ENCODE results near the gene SLC22A3. TPM values are rescaled to one million over a fixed set of nuclear protein-coding genes. Genes with fewer than 3 reads are reported as not detected.

The SLC22A3 gene
- total and polyA plus RNA-seq, 2 of the 13 experiments (the other 11 are each of a cell fraction or from before 2014, with no cell fraction given): 12.0 to 31.5 TPM

DNA sequence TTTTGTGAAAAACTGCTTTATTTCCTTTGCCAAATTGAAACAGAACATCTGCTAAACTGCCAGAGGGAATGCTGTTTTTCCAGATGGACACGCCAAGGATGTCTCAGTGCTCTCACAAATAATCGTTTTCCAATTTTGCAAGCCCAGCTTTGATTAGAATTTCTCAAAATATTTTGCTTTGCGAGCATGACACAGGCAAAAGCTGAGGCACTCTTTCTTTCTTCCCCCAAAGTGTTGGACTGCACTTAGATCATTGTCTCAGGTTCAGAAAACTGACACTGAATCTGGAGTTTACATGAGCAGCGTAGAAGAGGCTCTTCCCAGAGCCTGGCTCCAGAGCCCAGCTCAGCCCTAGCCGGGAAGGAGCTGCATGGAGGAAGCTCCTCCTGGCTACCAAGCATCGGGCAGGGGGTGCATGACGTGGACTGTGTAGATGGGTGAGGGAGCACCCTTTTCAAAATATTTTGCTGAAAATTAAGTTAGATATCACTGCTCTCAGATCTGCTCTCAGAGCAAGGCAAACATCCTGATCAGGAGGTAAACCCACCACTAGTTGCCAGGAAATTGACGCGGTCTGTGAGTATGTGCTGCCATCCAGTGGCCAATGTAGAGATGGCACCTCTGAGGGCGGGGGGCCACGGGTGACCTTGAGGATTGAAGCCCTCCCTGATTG is 107.5 kb downstream of the SLC22A3 start (continued):
- 0 out of 2 replicates have a peak, but pooled peaks have one; percentile 38 for TF ChIP-seq PAWR (CRISPR knock-in tag; IDR thresholded peaks at IDR 0.05; ENCODE audit: borderline replicate concordance)
- TF ChIP-seq, protein P1, sequence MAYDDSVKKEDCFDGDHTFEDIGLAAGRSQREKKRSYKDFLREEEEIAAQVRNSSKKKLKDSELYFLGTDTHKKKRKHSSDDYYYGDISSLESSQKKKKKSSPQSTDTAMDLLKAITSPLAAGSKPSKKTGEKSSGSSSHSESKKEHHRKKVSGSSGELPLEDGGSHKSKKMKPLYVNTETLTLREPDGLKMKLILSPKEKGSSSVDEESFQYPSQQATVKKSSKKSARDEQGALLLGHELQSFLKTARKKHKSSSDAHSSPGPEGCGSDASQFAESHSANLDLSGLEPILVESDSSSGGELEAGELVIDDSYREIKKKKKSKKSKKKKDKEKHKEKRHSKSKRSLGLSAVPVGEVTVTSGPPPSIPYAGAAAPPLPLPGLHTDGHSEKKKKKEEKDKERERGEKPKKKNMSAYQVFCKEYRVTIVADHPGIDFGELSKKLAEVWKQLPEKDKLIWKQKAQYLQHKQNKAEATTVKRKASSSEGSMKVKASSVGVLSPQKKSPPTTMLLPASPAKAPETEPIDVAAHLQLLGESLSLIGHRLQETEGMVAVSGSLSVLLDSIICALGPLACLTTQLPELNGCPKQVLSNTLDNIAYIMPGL (CRISPR knock-in tag; IDR thresholded peaks at IDR 0.05; ENCODE audit: borderline replicate concordance in 1 of 2, low read depth in 1 of 2): peak; percentile 52 to 76; a peak in 3 of 4 replicates
- no peak for TF ChIP-seq PHF8 (CRISPR knock-in tag; IDR thresholded peaks at IDR 0.05)
- TF ChIP-seq ETV6 (CRISPR knock-in tag; conservative IDR thresholded peaks at IDR 0.05): 0 out of 2 replicates have a peak, but pooled peaks have one; percentile 41
- TF ChIP-seq POGZ (CRISPR knock-in tag; IDR thresholded peaks at IDR 0.05): peak; percentile 36; the same call in 1 of the 2 replicates
- no peak for TF ChIP-seq ZNF879 (CRISPR knock-in tag; IDR thresholded peaks at IDR 0.05)
- peak; percentile 93; the same call in 1 of the 2 replicates for TF ChIP-seq ZBTB7A (CRISPR knock-in tag; IDR thresholded peaks at IDR 0.05)
- no peak for TF ChIP-seq ELF4 (CRISPR knock-in tag; IDR thresholded peaks at IDR 0.05; ENCODE audit: borderline replicate concordance)
- TF ChIP-seq RXRB (CRISPR knock-in tag; IDR thresholded peaks at IDR 0.05; ENCODE audit: borderline replicate concordance): peak; percentile 41; the same call in 1 of the 2 replicates
- TF ChIP-seq, protein P2, sequence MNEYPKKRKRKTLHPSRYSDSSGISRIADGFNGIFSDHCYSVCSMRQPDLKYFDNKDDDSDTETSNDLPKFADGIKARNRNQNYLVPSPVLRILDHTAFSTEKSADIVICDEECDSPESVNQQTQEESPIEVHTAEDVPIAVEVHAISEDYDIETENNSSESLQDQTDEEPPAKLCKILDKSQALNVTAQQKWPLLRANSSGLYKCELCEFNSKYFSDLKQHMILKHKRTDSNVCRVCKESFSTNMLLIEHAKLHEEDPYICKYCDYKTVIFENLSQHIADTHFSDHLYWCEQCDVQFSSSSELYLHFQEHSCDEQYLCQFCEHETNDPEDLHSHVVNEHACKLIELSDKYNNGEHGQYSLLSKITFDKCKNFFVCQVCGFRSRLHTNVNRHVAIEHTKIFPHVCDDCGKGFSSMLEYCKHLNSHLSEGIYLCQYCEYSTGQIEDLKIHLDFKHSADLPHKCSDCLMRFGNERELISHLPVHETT (CRISPR knock-in tag; conservative IDR thresholded peaks at IDR 0.05): no peak
- TF ChIP-seq HOXA7 (CRISPR knock-in tag; IDR thresholded peaks at IDR 0.05): no peak
- TF ChIP-seq ZNF333 (CRISPR knock-in tag; IDR thresholded peaks at IDR 0.05; ENCODE audit: borderline replicate concordance): no peak; the same call in 1 of the 2 replicates
- TF ChIP-seq, protein P3, sequence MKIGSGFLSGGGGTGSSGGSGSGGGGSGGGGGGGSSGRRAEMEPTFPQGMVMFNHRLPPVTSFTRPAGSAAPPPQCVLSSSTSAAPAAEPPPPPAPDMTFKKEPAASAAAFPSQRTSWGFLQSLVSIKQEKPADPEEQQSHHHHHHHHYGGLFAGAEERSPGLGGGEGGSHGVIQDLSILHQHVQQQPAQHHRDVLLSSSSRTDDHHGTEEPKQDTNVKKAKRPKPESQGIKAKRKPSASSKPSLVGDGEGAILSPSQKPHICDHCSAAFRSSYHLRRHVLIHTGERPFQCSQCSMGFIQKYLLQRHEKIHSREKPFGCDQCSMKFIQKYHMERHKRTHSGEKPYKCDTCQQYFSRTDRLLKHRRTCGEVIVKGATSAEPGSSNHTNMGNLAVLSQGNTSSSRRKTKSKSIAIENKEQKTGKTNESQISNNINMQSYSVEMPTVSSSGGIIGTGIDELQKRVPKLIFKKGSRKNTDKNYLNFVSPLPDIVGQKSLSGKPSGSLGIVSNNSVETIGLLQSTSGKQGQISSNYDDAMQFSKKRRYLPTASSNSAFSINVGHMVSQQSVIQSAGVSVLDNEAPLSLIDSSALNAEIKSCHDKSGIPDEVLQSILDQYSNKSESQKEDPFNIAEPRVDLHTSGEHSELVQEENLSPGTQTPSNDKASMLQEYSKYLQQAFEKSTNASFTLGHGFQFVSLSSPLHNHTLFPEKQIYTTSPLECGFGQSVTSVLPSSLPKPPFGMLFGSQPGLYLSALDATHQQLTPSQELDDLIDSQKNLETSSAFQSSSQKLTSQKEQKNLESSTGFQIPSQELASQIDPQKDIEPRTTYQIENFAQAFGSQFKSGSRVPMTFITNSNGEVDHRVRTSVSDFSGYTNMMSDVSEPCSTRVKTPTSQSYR (CRISPR knock-in tag; IDR thresholded peaks at IDR 0.05; ENCODE audit: borderline replicate concordance): no peak
- peak; percentile 54; the same call in 1 of the 2 replicates for TF ChIP-seq ZNF232 (CRISPR knock-in tag; IDR thresholded peaks at IDR 0.05; ENCODE audit: borderline replicate concordance)
- no peak for TF ChIP-seq HNF4A (CRISPR knock-in tag; IDR thresholded peaks at IDR 0.05)
- TF ChIP-seq GLI4 (CRISPR knock-in tag; IDR thresholded peaks at IDR 0.05; ENCODE audit: borderline replicate concordance): no peak
- peak; percentile 47; the same call in 1 of the 2 replicates for TF ChIP-seq REPIN1 (CRISPR knock-in tag; IDR thresholded peaks at IDR 0.05; ENCODE audit: borderline replicate concordance, low read depth)
- TF ChIP-seq SMAD1 (CRISPR knock-in tag; IDR thresholded peaks at IDR 0.05; ENCODE audit: borderline replicate concordance, low read depth): peak; percentile 42; the same call in 1 of the 2 replicates
- TF ChIP-seq NFYB (CRISPR knock-in tag; IDR thresholded peaks at IDR 0.05): no peak
- TF ChIP-seq, protein P4, sequence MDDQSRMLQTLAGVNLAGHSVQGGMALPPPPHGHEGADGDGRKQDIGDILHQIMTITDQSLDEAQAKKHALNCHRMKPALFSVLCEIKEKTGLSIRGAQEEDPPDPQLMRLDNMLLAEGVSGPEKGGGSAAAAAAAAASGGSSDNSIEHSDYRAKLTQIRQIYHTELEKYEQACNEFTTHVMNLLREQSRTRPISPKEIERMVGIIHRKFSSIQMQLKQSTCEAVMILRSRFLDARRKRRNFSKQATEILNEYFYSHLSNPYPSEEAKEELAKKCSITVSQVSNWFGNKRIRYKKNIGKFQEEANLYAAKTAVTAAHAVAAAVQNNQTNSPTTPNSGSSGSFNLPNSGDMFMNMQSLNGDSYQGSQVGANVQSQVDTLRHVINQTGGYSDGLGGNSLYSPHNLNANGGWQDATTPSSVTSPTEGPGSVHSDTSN (CRISPR knock-in tag; IDR thresholded peaks at IDR 0.05; ENCODE audit: borderline replicate concordance): no peak

Data from HepG2 (cell line).